Bone marrow (tissue), 2 donors: ENCODE measurements around the gene VPS41.

ENCODE experiments used
- DNase-seq, 2 donors: peaks; one replicate each; lab custom pipeline; 2025; lab: John Stamatoyannopoulos, UW

The VPS41 gene

GRCh38 chr7:38727184-38727940 lies 181.6 kb downstream of the VPS41 start:
- DNase-seq = no peak

DNA sequence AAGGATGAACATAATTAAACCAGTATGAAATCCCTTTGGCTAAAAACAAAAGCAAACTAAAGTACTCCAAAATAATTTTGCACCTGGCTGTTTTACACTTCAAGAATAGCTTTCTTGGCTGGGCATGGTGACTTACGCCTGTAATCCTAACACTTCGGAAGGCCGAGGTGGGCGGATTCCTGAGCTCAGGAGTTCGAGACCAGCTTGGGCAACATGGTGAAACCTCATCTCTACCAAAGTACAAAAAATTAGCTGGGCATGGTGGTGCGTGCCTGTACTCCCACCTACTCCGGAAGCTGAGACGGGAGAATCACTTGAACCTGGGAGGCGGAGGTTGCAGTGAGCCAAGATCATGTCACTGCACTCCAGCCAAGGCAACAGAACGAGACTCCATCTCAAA lies 185.7 kb downstream of the VPS41 start:
- no peak for DNase-seq

DNA sequence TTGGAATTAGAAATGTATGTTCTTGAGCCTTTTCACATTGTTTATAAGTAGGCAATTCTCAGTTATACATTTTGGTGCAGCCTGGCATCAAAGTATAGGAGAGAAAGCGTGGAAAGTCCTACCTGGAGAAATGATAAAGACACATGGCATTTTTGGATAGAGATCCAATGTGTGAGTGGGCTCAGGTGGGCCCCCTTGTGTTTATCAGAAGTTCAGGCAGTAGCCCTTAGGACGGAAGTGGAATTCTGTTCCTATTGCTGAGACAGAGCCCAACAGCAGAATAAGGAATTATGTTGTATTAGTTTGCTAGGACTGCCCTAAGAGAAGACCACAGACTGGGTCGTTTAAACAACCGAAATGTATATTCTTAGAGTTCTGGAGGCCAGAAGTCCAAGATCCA lies 192.6 kb downstream of the VPS41 start:
- no peak for DNase-seq

- DNase-seq = no peak
Observed at GRCh38 chr7:38709123-38709522, 199.9 kb downstream of the VPS41 start.

- no peak for DNase-seq
Observed at GRCh38 chr7:38704751-38705150, 204.2 kb downstream of the VPS41 start.

DNA sequence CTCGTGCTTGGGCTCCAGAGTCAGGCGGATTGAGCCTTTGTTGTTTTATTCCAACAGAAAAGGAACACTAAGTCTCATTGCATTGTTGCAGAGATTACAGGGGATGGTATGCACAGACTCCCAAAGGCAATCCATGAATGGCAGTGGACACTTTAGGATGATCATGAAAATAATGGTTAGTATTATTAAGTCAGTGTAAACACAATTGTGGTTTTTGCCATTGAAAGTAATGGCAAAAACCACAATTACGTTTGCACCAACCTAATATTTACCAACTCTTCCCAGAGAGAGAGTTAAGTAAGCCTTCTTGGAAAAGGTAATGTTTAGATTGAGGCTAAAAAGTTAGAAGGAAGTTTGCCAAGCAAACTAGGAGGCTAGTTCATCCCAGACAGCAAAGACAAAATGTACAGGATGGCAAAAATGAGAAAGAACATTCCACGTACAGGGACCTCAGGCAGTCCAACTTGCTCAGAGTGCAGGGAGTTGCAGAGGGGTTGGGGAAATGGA lies 204.9 kb downstream of the VPS41 start:
- no peak for DNase-seq

GRCh38 chr7:38703093-38703492 lies 205.9 kb downstream of the VPS41 start:
- DNase-seq = no peak

- no peak for DNase-seq
Observed at GRCh38 chr7:38702002-38702535, 206.9 kb downstream of the VPS41 start.

- no peak for DNase-seq
Observed at GRCh38 chr7:38700116-38700515, 208.9 kb downstream of the VPS41 start.

- DNase-seq = no peak
Observed at GRCh38 chr7:38699471-38699870, 209.5 kb downstream of the VPS41 start.

DNA sequence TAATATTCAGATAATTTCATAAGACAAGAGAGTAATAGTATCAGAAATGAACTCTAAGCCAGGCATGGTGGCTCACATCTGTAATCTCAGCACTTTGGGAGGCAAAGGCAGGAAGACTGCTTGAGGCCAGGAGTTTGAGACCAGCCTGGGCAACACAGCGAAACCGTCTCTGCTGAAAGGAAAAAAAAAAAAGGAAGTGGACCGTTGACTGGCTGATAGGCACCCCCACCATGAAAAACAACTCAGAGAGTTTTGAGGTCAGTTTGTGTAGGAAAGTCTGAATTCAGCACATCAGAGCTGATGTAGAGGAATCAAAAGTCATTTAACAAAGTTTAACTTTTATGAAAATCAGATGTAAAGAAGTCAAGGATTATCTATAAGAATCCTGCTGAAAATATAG lies 214.7 kb downstream of the VPS41 start:
- DNase-seq = no peak

GRCh38 chr7:38686888-38687287 lies 222.1 kb downstream of the VPS41 start:
- no peak for DNase-seq

DNA sequence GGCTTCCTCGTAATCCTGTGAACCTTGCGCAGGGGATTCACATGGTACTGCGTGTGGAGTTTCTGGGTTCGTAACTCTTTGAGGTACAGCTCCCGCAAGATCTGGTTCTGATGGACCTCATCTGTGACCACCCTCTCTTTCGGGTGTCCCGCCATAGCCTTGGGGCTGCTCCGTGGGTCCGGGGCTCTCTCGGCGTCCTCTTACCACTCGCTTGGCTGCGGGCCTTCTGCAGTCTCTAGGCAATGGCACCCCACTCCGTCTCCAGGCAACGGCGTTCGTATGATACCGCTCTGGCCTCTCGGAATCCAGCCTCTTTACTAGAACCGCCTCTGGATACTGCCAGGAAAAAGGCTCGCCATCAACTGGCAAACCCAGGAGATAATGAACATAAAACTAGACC lies 223.1 kb downstream of the VPS41 start:
- no peak for DNase-seq

DNA sequence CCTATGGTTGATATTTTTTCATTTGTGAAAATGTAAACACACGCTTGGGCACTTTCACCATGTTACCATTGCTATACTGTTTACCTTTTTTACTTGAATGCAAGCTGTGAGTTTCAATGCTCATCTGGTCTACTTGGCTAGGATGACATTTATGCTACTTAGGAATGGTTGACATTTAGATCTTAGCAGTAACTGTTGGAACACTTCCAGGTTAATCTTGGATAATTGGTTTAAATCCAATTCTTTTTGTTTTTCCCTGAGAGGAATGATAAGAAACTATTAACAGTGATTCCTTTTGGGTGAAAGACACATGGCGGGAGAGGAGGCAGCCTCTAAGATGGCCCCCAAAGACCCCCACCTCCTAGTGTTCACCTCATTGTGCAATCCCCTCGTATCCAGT lies 226.4 kb downstream of the VPS41 start:
- no peak for DNase-seq

DNA sequence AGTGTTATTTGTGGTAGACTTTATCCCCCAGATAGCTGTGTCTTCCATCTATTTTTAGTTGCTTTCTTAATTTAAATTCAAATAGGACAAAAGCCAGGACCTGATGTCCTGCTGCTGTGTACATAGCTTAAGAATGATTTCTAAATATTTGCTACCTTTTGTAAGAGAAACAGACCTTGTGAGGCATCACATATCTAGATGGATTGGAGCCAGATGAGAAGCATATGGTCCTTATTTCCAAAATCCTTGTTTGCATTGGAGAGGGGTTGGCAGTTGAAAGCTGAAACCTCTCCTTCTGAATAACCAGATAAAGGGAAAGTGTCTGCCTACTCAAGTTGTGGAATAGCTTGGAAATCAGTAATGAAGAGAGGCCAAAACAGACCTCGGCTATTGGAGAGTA lies 227.1 kb downstream of the VPS41 start:
- no peak for DNase-seq

- DNase-seq = no peak
Observed at GRCh38 chr7:38679419-38679818, 229.6 kb downstream of the VPS41 start.

DNA sequence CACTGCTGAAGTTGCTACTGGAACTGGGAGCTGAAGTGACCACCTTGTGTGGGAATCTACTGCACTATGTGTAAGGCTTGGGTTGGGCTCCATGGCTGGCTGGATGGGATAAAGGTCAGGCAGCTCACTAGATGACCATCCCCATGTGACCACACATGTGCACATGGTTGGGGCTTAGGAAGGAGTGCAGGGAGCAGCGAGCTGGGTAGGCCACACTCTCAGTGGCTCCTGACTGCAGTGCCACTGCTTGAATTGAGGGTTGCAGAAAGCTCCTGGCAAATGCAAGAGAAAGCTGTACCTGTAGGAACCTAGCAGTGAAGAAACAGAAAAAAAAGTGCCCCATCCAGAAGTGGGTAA lies 230.3 kb downstream of the VPS41 start:
- no peak for DNase-seq

- no peak for DNase-seq
Observed at GRCh38 chr7:38677981-38678697, 230.9 kb downstream of the VPS41 start.

GRCh38 chr7:38675494-38676106 lies 233.4 kb downstream of the VPS41 start:
- DNase-seq = no peak

DNA sequence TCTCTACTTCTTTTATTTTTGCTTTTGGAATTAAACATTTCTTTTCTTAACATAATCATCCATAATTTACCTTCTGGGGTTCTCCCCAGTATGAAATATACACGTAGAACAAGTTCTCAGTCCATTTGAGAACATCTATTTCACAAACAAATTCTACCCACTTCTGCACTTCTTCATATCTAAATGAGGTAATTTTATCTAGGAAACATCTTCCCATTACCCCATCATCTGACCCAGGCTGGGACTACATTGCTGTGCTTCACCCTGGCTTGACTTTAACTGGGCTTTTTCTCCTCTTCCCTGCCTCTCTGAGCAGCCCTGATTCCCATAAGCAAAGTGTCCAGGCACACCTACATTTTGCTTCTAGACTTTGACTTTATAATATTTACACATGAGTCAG lies 234.5 kb downstream of the VPS41 start:
- no peak for DNase-seq

DNA sequence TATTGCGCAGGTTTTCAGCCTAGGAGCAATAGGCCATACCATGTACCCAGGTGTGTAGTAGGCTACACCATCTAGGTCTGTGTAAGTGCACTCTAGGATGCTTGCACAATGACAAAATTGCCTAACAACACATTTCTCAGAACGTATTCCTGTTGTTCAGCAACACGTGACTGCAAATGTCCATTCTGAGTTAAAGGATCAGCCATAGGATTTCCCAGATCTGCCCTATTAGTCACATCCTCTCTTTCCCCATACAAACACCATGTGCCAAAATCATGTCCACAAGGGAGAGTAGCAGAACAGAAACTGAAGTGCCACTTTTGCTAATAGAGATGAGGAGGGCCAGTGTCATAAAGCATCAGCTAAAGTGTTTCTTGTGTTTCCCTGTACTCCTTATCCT lies 235.2 kb downstream of the VPS41 start:
- DNase-seq = no peak
